K562 (cell line): ENCODE data around the gene NDST1.

Source experiments
- CBX3 ChIP-seq, 2 experiments: IDR thresholded peaks; 1 replicate in 1 of 2; 2 replicates in 1 of 2; pipeline ENCODE4 v1.6.1; 2012; ENCODE audit warnings: inconsistent platforms in 2 of 2, low read length in 2 of 2, borderline replicate concordance in 1 of 2, control low read depth in 1 of 2
- EP300 ChIP-seq: IDR thresholded peaks from 2 replicates; pipeline ENCODE4 v1.6.1; 2012; ENCODE audit warnings: low read length, improper control_type of control experiment
- FOSL1 ChIP-seq: fragments of 200-800 bp; sonication (Bioruptor generic); conservative IDR thresholded peaks from 2 replicates; pipeline ENCODE4 v1.6.1; 2016; ENCODE audit warnings: missing genetic modification characterization, missing compliant biosample characterization
- MXD1 ChIP-seq: fragments of 250-450 bp; sonication (Bioruptor Pico); IDR thresholded peaks from 2 replicates; pipeline ENCODE4 v1.8.0; 2021; ENCODE audit warnings: borderline replicate concordance, mild to moderate bottlenecking, moderate library complexity; ENCODE audit not compliant: poor library complexity, severe bottlenecking
- NBN ChIP-seq: fragments of 450-650 bp; IDR thresholded peaks from 2 replicates; pipeline ENCODE4 v1.6.1; 2016; ENCODE audit warnings: low read depth, mild to moderate bottlenecking
- NR4A1 ChIP-seq, 2 experiments: fragments of 250-450 bp in 1 of 2; fragments of 450-650 bp in 1 of 2; sonication (Bioruptor Pico) in 1 of 2; IDR thresholded peaks; 2 replicates each; pipeline versions ENCODE4 v1.4.0 to v1.6.1; 2016 to 2020; ENCODE audit warnings: mild to moderate bottlenecking in 2 of 2, missing compliant biosample characterization in 1 of 2, missing genetic modification characterization in 1 of 2, moderate library complexity in 1 of 2
- NRF1 ChIP-seq, 2 experiments: fragments of 450-650 bp; IDR thresholded peaks in 1 of 2; conservative IDR thresholded peaks in 1 of 2; 2 replicates each; pipeline ENCODE4 v1.6.1; 2014; ENCODE audit warnings: mild to moderate bottlenecking in 2 of 2
- PATZ1 ChIP-seq: fragments of 250-450 bp; sonication (Bioruptor Pico); IDR thresholded peaks from 2 replicates; pipeline ENCODE4 v1.5.0; 2020; ENCODE audit warnings: mild to moderate bottlenecking, borderline replicate concordance
- POLR2A ChIP-seq: fragments of 450-650 bp; conservative IDR thresholded peaks from 2 replicates; pipeline ENCODE4 v1.6.1; 2016
- POLR2AphosphoS5 ChIP-seq: IDR thresholded peaks from 2 replicates; pipeline ENCODE4 v1.6.1; 2011; ENCODE audit warnings: mild to moderate bottlenecking, low read depth, low read length, moderate library complexity; ENCODE audit not compliant: control insufficient read depth, insufficient read depth
- RAD21 ChIP-seq, 2 experiments: fragments of 250-450 bp in 1 of 2; fragments of 450-650 bp in 1 of 2; sonication (Bioruptor Pico) in 1 of 2; formaldehyde crosslinking in 1 of 2; IDR thresholded peaks in 1 of 2; conservative IDR thresholded peaks in 1 of 2; 2 replicates each; pipeline versions ENCODE4 v1.4.0 to v1.8.0; 2020 to 2022; ENCODE audit warnings: mild to moderate bottlenecking in 2 of 2, moderate library complexity in 1 of 2
- SMAD1 ChIP-seq: fragments of 150-350 bp; IDR thresholded peaks from 2 replicates; pipeline ENCODE4 v1.6.1; 2014; ENCODE audit warnings: low read length, low read depth; ENCODE audit not compliant: partially characterized antibody
- SMARCB1 ChIP-seq: IDR thresholded peaks from 2 replicates; pipeline ENCODE4 v1.6.1; 2011; ENCODE audit warnings: improper control_type of control experiment, low read depth; ENCODE audit not compliant: insufficient read length
- ZNF263 ChIP-seq: sonication (generic); formaldehyde crosslinking; IDR thresholded peaks from 2 replicates; pipeline ENCODE4 v1.8.0; 2022; ENCODE audit warnings: mild to moderate bottlenecking, missing genetic modification reagents, borderline replicate concordance

- TF ChIP-seq RAD21 (CRISPR knock-in tag; conservative IDR thresholded peaks at IDR 0.05 in 1 of 2, IDR thresholded peaks at IDR 0.05 in 1 of 2): peak; percentile 62 to 79
- no peak for TF ChIP-seq NBN
- TF ChIP-seq EP300: no peak
- TF ChIP-seq POLR2AphosphoS5: no peak
- TF ChIP-seq FOSL1 (tag): no peak
- TF ChIP-seq SMARCB1: no peak
- no peak for TF ChIP-seq POLR2A
- TF ChIP-seq NRF1 (conservative IDR thresholded peaks at IDR 0.05 in 1 of 2, IDR thresholded peaks at IDR 0.05 in 1 of 2): no peak
- TF ChIP-seq SMAD1: no peak
- TF ChIP-seq ZNF263 (CRISPR knock-in tag): no peak
- TF ChIP-seq PATZ1 (CRISPR knock-in tag): no peak
- no peak for TF ChIP-seq NR4A1 (CRISPR knock-in tag; IDR thresholded peaks at IDR 0.05)
- TF ChIP-seq NR4A1 (tag; IDR thresholded peaks at IDR 0.05): no peak
- TF ChIP-seq CBX3 (IDR thresholded peaks at IDR 0.05; ENCODE audit: borderline replicate concordance in 1 of 2, low read length in 2 of 2): no peak
- TF ChIP-seq MXD1 (CRISPR knock-in tag): no peak
Measured at GRCh38 chr5:150523472-150524350, 15.8 kb downstream of the NDST1 start.
